Ishikawa (cell line): ENCODE results near the gene CHST12.

Experiments used
- EP300 ChIP-seq: IDR thresholded peaks from 2 replicates; pipeline ENCODE4 v1.6.1; 2012; ENCODE audit warnings: borderline replicate concordance
- REST ChIP-seq: IDR thresholded peaks from 2 replicates; pipeline ENCODE4 v1.6.1; 2012; ENCODE audit warnings: low read depth, mild to moderate bottlenecking

GRCh38 chr7:2383543-2384274, 19.7 kb upstream of the CHST12 start:
- TF ChIP-seq EP300: no peak
- TF ChIP-seq REST: no peak
